RWPE2 (cell line): ENCODE measurements around the gene SPINDOC.

Experiments
- ATAC-seq: fragments of 200-7000 bp; cut with Tn5 transposase; 3 replicates; pipeline ENCODE4 v1.9.1; 2021; ENCODE audit warnings: low read depth
- DNase-seq: peaks from one replicate; pipeline ENCODE4 v3.0.0-alpha.2; 2020; ENCODE audit warnings: low spot score
- H3K27ac ChIP-seq: fragments of 450-650 bp; 2 replicates; pipeline ENCODE4 v1.5.1; 2017; ENCODE audit warnings: mild to moderate bottlenecking; ENCODE audit not compliant: poor library complexity, severe bottlenecking
- H3K27me3 ChIP-seq: fragments of 250-450 bp; sonication (Bioruptor Pico); 2 replicates; pipeline ENCODE4 v1.5.1; 2021; ENCODE audit warnings: mild to moderate bottlenecking, moderate library complexity; ENCODE audit not compliant: insufficient read depth, poor library complexity, severe bottlenecking
- H3K36me3 ChIP-seq: fragments of 250-450 bp; sonication (Bioruptor Pico); 2 replicates; pipeline ENCODE4 v1.5.1; 2020; ENCODE audit warnings: low read depth, mild to moderate bottlenecking, moderate library complexity
- H3K4me1 ChIP-seq: fragments of 250-450 bp; sonication (Bioruptor Pico); 2 replicates; pipeline ENCODE4 v1.5.1; 2021; ENCODE audit warnings: mild to moderate bottlenecking, moderate library complexity; ENCODE audit not compliant: insufficient read depth, poor library complexity, severe bottlenecking
- H3K4me3 ChIP-seq: fragments of 250-450 bp; sonication (Bioruptor Pico); 2 replicates; pipeline ENCODE4 v1.5.1; 2021; ENCODE audit warnings: mild to moderate bottlenecking, moderate library complexity; ENCODE audit not compliant: severe bottlenecking
- H3K9me3 ChIP-seq: fragments of 250-450 bp; sonication (Bioruptor Pico); 2 replicates; pipeline ENCODE4 v1.5.1; 2021; ENCODE audit warnings: mild to moderate bottlenecking, moderate library complexity; ENCODE audit not compliant: severe bottlenecking
- CTCF ChIP-seq: fragments of 450-650 bp; IDR thresholded peaks from one replicate; pipeline ENCODE4 v1.5.1; 2017; ENCODE audit warnings: mild to moderate bottlenecking, moderate library complexity; ENCODE audit not compliant: poor library complexity, severe bottlenecking

The SPINDOC gene

GRCh38 chr11:63835158-63835545, 21.9 kb downstream of the SPINDOC start:
- no peak for DNase-seq
- no peak for TF ChIP-seq CTCF
- Histone ChIP-seq H3K4me3 (no peak overlapping the region), H3K27ac (no peak overlapping the region), H3K27me3 (no peaks in the 10 kb centered on the region), H3K9me3 (no peaks in the 10 kb centered on the region), H3K4me1 (peaks cover 10% of the 10 kb centered on the region), H3K36me3 (no peaks in the 10 kb centered on the region)
- no peak for ATAC-seq

- Histone ChIP-seq H3K27me3 (no peaks in the 10 kb centered on the region), H3K4me3 (no peak overlapping the region), H3K9me3 (no peaks in the 10 kb centered on the region), H3K27ac (peak overlapping the region; percentile 64), H3K4me1 (peaks cover 14% of the 10 kb centered on the region), H3K36me3 (peaks cover 4% of the 10 kb centered on the region; the same call in 1 of the 2 replicates)
- peak; percentile 32; the same call in 2 of the 3 replicates for ATAC-seq
- no peak for DNase-seq
- TF ChIP-seq CTCF: peak; percentile 87
Measured at GRCh38 chr11:63837027-63837688, 23.9 kb downstream of the SPINDOC start.

GRCh38 chr11:63837739-63838138, 24.5 kb downstream of the SPINDOC start:
- Histone ChIP-seq H3K4me1 (peaks cover 14% of the 10 kb centered on the region), H3K27ac (peak overlapping the region; percentile 64), H3K36me3 (peaks cover 9% of the 10 kb centered on the region; the same call in 1 of the 2 replicates), H3K9me3 (no peaks in the 10 kb centered on the region), H3K27me3 (no peaks in the 10 kb centered on the region), H3K4me3 (no peak overlapping the region)
- ATAC-seq: no peak
- no peak for DNase-seq
- TF ChIP-seq CTCF: no peak

- Histone ChIP-seq H3K27me3 (no peaks in the 10 kb centered on the region), H3K36me3 (peaks cover 14% of the 10 kb centered on the region; the same call in 1 of the 2 replicates), H3K27ac (peak overlapping the region; percentile 64), H3K4me3 (peak overlapping the region; percentile 3), H3K9me3 (no peaks in the 10 kb centered on the region), H3K4me1 (peaks cover 14% of the 10 kb centered on the region)
- TF ChIP-seq CTCF: no peak
- DNase-seq: no peak
- ATAC-seq: peak; percentile 2; the same call in 2 of the 3 replicates
Measured at GRCh38 chr11:63838150-63838677, 25.0 kb downstream of the SPINDOC start.
